ENCODE data around the gene GTPBP4. TPM values are rescaled to one million over a fixed set of nuclear protein-coding genes. Genes with fewer than 3 reads are reported as not detected.
"Not testable (repeated sequence)": the region's sequence is repeated elsewhere in the genome, so short reads cannot be mapped to it uniquely, and the experiment has no call there.

GTPBP4 gene
- total RNA-seq, 2 experiments from 2014 or later, result 119 to 128 TPM

DNA sequence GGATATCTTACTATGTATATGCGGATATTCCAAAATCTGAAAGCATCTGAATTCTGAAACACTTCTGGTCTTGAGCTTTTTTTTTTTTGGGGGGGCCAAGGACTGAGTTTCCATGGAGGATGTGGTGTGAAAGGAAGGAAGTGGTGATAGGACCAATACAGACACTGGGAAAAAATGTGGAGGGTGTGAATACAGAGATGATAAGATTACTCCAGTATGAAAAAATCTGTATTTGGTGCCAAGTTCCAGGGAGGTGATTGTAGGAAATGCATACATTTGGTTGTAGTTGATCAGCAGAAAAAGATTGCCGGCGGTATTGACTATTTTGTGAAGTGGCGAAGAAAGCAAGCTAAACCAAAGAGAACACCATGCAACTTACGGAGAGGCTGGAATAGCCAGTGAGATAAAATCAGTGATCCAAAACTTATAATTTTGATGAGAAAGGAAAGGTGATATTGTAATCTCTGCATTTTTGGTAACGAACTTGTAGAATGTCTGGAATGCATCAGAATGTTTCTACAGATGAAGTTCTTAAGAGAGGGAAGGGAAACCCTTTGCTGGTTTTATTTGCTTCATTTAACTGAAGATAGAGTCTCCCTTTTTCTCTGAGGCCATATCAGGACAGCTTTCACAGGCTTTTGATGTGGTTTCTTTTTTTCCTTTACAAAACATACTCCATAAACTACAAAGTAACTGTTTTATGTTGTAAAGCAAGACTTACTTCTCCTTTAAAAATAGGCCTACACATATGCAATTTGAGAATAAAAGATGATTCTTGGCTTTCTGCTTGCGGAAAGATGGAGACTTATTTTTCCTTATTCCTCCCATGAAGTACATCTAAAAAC, 73.9 kb downstream of the GTPBP4 start:
- H3K9me3 Mint-ChIP-seq, result no peaks in the 10 kb centered on the region
- peaks cover 72% of the 10 kb centered on the region for H3K4me1 Mint-ChIP-seq (ENCODE audit: low read depth)
- TF ChIP-seq CTCF (IDR thresholded peaks at IDR 0.05), result no peak
- intact Hi-C loops (cut with micrococcal nuclease), result no loop called here
- peak overlapping the region; percentile 45 for H3K4me3 Mint-ChIP-seq
- H3K27ac Mint-ChIP-seq, result peak overlapping the region; percentile 74
- ATAC-seq, result no peak
- ChIA-PET CTCF (interaction anchor here (1.0 to 1.2 kb wide), 2 partner anchors 13 to 48 kb away, joined by 4 to 5 read pairs; no protein-coding TSS in a partner anchor), POLR2A (interaction anchor here (0.7 to 1.2 kb wide), 3 partner anchors 11 to 126 kb away, joined by 3 to 4 read pairs (median 3); no protein-coding TSS in a partner anchor)
- DNase-seq, result no peak
- H3K27me3 Mint-ChIP-seq, result no peaks in the 10 kb centered on the region
- peaks cover 18% of the 10 kb centered on the region for H3K36me3 Mint-ChIP-seq (ENCODE audit: low read depth)

- intact Hi-C loops (cut with micrococcal nuclease), result no loop called here
- ATAC-seq, result peak; percentile 80
- TF ChIP-seq CTCF (IDR thresholded peaks at IDR 0.05), result no peak
- peak overlapping the region; percentile 74 for H3K27ac Mint-ChIP-seq
- peak; percentile 39 for DNase-seq
- H3K4me3 Mint-ChIP-seq, result peak overlapping the region; percentile 45
- ChIA-PET CTCF (interaction anchor here (0.8 to 1.2 kb wide), 2 partner anchors 11 to 19 kb away, joined by 3 to 4 read pairs; no protein-coding TSS in a partner anchor), POLR2A (interaction anchor here (0.6 to 0.9 kb wide), 2 partner anchors 15 to 20 kb away, joined by 3 read pairs; partner anchors contain the start of gene IDI1)
- H3K9me3 Mint-ChIP-seq, result no peaks in the 10 kb centered on the region
- peaks cover 71% of the 10 kb centered on the region for H3K4me1 Mint-ChIP-seq (ENCODE audit: low read depth)
- H3K27me3 Mint-ChIP-seq, result no peaks in the 10 kb centered on the region
- peaks cover 12% of the 10 kb centered on the region for H3K36me3 Mint-ChIP-seq (ENCODE audit: low read depth)
These were observed 75.1 kb downstream of the GTPBP4 start for GRCh38 chr10:1063232-1063865.

- Mint-ChIP-seq H3K9me3 (no peaks in the 10 kb centered on the region), H3K27ac (peak overlapping the region; percentile 55), H3K36me3 (ENCODE audit: low read depth) (peaks cover 12% of the 10 kb centered on the region), H3K4me1 (ENCODE audit: low read depth) (peaks cover 76% of the 10 kb centered on the region), H3K27me3 (no peaks in the 10 kb centered on the region), H3K4me3 (no peak overlapping the region)
- DNase-seq, result no peak
- ChIA-PET POLR2A (no interaction called here), CTCF (interaction anchor here (1.1 kb wide), 1 partner anchor 9 kb away, joined by 4 read pairs; the partner anchor contains the start of gene WDR37)
- no peak for ATAC-seq
- no peak for TF ChIP-seq CTCF (IDR thresholded peaks at IDR 0.05)
- intact Hi-C loops (cut with micrococcal nuclease), result no loop called here
These were observed 76.7 kb downstream of the GTPBP4 start for GRCh38 chr10:1064964-1065247.

DNA sequence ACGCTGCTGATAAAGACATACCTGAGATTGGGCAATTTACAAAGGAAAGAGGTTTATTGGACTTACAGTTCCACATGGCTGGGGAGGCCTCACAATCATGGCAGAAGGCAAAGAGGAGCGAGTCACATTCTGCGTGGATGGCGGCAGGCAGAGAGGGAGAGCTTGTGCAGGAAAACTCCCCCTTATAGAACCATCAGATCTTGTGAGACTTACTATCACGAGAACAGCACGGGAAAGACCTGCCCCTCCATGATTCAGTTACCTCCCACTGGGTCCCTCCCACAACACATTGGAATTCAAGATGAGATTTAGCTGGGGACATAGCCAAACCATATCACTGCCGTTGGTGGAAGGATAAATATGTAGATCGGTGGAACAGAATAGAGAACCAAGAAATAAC, 78.5 kb downstream of the GTPBP4 start:
- DNase-seq; intact Hi-C loops (cut with micrococcal nuclease); POLR2A ChIA-PET; H3K9me3 Mint-ChIP-seq; H3K27me3 Mint-ChIP-seq; ATAC-seq; H3K4me3 Mint-ChIP-seq; CTCF ChIA-PET: not testable (repeated sequence)
- Mint-ChIP-seq H3K4me1 (ENCODE audit: low read depth) (peaks cover 61% of the 10 kb centered on the region), H3K27ac (peak overlapping the region; percentile 16), H3K36me3 (ENCODE audit: low read depth) (peaks cover 12% of the 10 kb centered on the region)

DNA sequence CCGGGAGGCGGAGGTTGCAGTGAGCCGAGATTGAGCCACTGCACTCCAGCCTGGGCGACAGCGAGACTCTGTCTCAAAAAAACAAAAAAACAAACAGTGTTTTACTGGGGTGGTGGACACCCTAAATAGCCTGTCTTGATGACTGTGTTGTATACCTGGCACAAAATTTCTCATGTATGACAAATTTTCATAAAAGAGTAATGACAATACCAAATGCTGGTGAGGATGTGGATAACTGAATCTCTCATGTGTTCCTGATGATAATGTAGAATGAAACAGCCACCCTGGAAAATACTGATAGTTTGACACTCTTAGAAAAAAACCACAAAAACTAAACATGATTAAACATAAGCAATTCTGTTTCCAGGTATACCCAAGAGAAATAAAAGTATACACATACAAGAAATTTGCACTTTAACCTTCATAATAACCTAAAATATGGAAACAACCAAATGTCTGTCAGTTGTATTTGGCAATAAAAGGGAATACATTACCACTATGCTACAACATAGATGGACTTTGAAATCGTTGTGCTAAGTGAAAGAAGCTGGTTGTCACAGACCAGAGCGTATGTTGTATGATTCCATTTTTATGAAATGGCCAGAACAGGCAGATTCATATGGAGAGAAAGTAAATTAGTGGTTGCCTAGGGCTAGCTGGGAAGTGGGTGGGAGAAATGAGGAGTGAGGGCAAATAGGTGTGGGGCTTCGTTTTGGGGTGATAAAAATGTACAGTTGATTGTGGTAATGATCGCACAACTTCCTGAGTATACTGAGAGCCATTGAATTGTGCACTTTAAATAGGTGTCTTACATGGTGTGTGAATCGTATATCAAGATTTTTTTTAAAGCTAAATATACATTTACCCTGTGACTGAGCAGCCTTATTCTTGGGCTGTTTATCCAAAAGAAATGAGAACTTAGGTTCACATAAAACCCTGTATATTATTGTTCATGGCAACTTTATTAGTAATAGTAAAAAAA, 80.4 kb downstream of the GTPBP4 start:
- CTCF ChIA-PET, result no interaction called here
- peak overlapping the region; percentile 31 for H3K27ac Mint-ChIP-seq

More for the DNA sequence above, 80.4 kb downstream of the GTPBP4 start:
- TF ChIP-seq CTCF (IDR thresholded peaks at IDR 0.05), result no peak
- Mint-ChIP-seq H3K4me3 (no peak overlapping the region), H3K27me3 (no peaks in the 10 kb centered on the region), H3K36me3 (ENCODE audit: low read depth) (peaks cover 13% of the 10 kb centered on the region), H3K4me1 (ENCODE audit: low read depth) (peaks cover 43% of the 10 kb centered on the region), H3K9me3 (no peaks in the 10 kb centered on the region)
- peak; percentile 63 for ATAC-seq
- DNase-seq, result no peak
- intact Hi-C loops (cut with micrococcal nuclease), result no loop called here
- POLR2A ChIA-PET, result interaction anchor here (0.8 kb wide), 1 partner anchor 606 kb away, joined by 3 read pairs; no protein-coding TSS in a partner anchor
